HG03159 (cell line): ENCODE measurements around the gene NCK2.

Experiments used
- ATAC-seq: cut with Tn5 transposase; IDR thresholded peaks from one replicate; pipeline ENCODE4 v1.9.1; 2021; ENCODE audit warnings: mild to moderate bottlenecking, moderate library complexity; ENCODE audit not compliant: unreplicated experiment

The NCK2 gene

GRCh38 chr2:105774781-105775337 lies 30.1 kb downstream of the NCK2 start:
- no peak for ATAC-seq

GRCh38 chr2:105775809-105776559 lies 31.3 kb downstream of the NCK2 start:
- peak; percentile 44 for ATAC-seq

- ATAC-seq = no peak
Observed at GRCh38 chr2:105776560-105776928, 31.8 kb downstream of the NCK2 start.

GRCh38 chr2:105777031-105777482 lies 32.3 kb downstream of the NCK2 start:
- ATAC-seq = no peak

GRCh38 chr2:105777506-105778055 lies 32.9 kb downstream of the NCK2 start:
- ATAC-seq = no peak

GRCh38 chr2:105778080-105778607 lies 33.4 kb downstream of the NCK2 start:
- ATAC-seq = no peak

GRCh38 chr2:105779394-105779793 lies 34.7 kb downstream of the NCK2 start:
- ATAC-seq = no peak

GRCh38 chr2:105780606-105781005 lies 35.9 kb downstream of the NCK2 start:
- ATAC-seq = no peak

- no peak for ATAC-seq
Observed at GRCh38 chr2:105781274-105781978, 36.7 kb downstream of the NCK2 start.

- no peak for ATAC-seq
Observed at GRCh38 chr2:105782123-105782522, 37.4 kb downstream of the NCK2 start.

- no peak for ATAC-seq
Observed at GRCh38 chr2:105782646-105783045, 37.9 kb downstream of the NCK2 start.

- ATAC-seq = no peak
Observed at GRCh38 chr2:105783151-105783738, 38.5 kb downstream of the NCK2 start.

GRCh38 chr2:105783972-105784371 lies 39.3 kb downstream of the NCK2 start:
- ATAC-seq = no peak

GRCh38 chr2:105784589-105784988 lies 39.9 kb downstream of the NCK2 start:
- no peak for ATAC-seq

GRCh38 chr2:105785095-105785847 lies 40.6 kb downstream of the NCK2 start:
- ATAC-seq = no peak

GRCh38 chr2:105786231-105787230 lies 41.8 kb downstream of the NCK2 start:
- no peak for ATAC-seq

GRCh38 chr2:105787376-105788318 lies 42.9 kb downstream of the NCK2 start:
- no peak for ATAC-seq

GRCh38 chr2:105788670-105789290 lies 44.1 kb downstream of the NCK2 start:
- no peak for ATAC-seq
